Measurements from ENCODE around the gene EDN1.

- TF ChIP-seq, protein P1, sequence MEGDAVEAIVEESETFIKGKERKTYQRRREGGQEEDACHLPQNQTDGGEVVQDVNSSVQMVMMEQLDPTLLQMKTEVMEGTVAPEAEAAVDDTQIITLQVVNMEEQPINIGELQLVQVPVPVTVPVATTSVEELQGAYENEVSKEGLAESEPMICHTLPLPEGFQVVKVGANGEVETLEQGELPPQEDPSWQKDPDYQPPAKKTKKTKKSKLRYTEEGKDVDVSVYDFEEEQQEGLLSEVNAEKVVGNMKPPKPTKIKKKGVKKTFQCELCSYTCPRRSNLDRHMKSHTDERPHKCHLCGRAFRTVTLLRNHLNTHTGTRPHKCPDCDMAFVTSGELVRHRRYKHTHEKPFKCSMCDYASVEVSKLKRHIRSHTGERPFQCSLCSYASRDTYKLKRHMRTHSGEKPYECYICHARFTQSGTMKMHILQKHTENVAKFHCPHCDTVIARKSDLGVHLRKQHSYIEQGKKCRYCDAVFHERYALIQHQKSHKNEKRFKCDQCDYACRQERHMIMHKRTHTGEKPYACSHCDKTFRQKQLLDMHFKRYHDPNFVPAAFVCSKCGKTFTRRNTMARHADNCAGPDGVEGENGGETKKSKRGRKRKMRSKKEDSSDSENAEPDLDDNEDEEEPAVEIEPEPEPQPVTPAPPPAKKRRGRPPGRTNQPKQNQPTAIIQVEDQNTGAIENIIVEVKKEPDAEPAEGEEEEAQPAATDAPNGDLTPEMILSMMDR (IDR thresholded peaks at IDR 0.05), result no peak
- no peak for TF ChIP-seq POLR2AphosphoS5 (IDR thresholded peaks at IDR 0.05)
Observed at GRCh38 chr6:12245763-12246718, 44.1 kb upstream of the EDN1 start.

All from breast epithelium (tissue), 3 donors.